Measurements from ENCODE around the gene PHACTR4.
"Not testable (repeated sequence)": the region's sequence is repeated elsewhere in the genome, so short reads cannot be mapped to it uniquely, and the experiment has no call there.

PHACTR4 gene

GRCh38 chr1:28369371-28370238, at the start of gene PHACTR4:
PHACTR4 (plus strand) TSS chr1:28369740; CDS start chr1:28407448, 37,708 bp downstream.
- DNase-seq (ENCODE audit: low spot score): peak; percentile 94

- no peak for DNase-seq (ENCODE audit: low spot score)
Observed at GRCh38 chr1:28322194-28322593, 47.3 kb upstream of the PHACTR4 start.

- no peak for DNase-seq (ENCODE audit: low spot score)
Observed at GRCh38 chr1:28323720-28324119, 45.8 kb upstream of the PHACTR4 start.

GRCh38 chr1:28326515-28326914, 43.0 kb upstream of the PHACTR4 start:
- no peak for DNase-seq (ENCODE audit: low spot score)

- DNase-seq (ENCODE audit: low spot score): no peak
Observed at GRCh38 chr1:28326984-28327383, 42.6 kb upstream of the PHACTR4 start.

- not testable (repeated sequence) for DNase-seq (ENCODE audit: low spot score)
Observed at GRCh38 chr1:28327431-28327830, 42.1 kb upstream of the PHACTR4 start.

GRCh38 chr1:28328228-28328648, 41.3 kb upstream of the PHACTR4 start:
- no peak for DNase-seq (ENCODE audit: low spot score)

- no peak for DNase-seq (ENCODE audit: low spot score)
Observed at GRCh38 chr1:28329395-28330153, 40.0 kb upstream of the PHACTR4 start.

- no peak for DNase-seq (ENCODE audit: low spot score)
Observed at GRCh38 chr1:28338897-28339296, 30.6 kb upstream of the PHACTR4 start.

- DNase-seq (ENCODE audit: low spot score): no peak
Observed at GRCh38 chr1:28339551-28339950, 30.0 kb upstream of the PHACTR4 start.

- no peak for DNase-seq (ENCODE audit: low spot score)
Observed at GRCh38 chr1:28340221-28340974, 29.1 kb upstream of the PHACTR4 start.

GRCh38 chr1:28341591-28341990, 27.9 kb upstream of the PHACTR4 start:
- DNase-seq (ENCODE audit: low spot score): no peak

- DNase-seq (ENCODE audit: low spot score): peak; percentile 28
Observed at GRCh38 chr1:28343405-28343804, 26.1 kb upstream of the PHACTR4 start.

- not testable (repeated sequence) for DNase-seq (ENCODE audit: low spot score)
Observed at GRCh38 chr1:28353248-28353810, 16.2 kb upstream of the PHACTR4 start.

- peak; percentile 62 for DNase-seq (ENCODE audit: low spot score)
Observed at GRCh38 chr1:28354121-28354520, 15.4 kb upstream of the PHACTR4 start.

GRCh38 chr1:28358716-28359115, 10.8 kb upstream of the PHACTR4 start:
- no peak for DNase-seq (ENCODE audit: low spot score)

- peak; percentile 65 for DNase-seq (ENCODE audit: low spot score)
Observed at GRCh38 chr1:28359592-28360239, 9.8 kb upstream of the PHACTR4 start.

- no peak for DNase-seq (ENCODE audit: low spot score)
Observed at GRCh38 chr1:28364888-28365287, 4.7 kb upstream of the PHACTR4 start.

GRCh38 chr1:28365864-28366263, 3.7 kb upstream of the PHACTR4 start:
- no peak for DNase-seq (ENCODE audit: low spot score)

- DNase-seq (ENCODE audit: low spot score): not testable (repeated sequence)
Observed at GRCh38 chr1:28368608-28369007, 932 bp upstream of the PHACTR4 start.

- DNase-seq (ENCODE audit: low spot score): peak; percentile 71
Observed at GRCh38 chr1:28370239-28371009, 884 bp downstream of the PHACTR4 start.

Measured in AG08395 (cell line).